Ectodermal cell (in vitro differentiated cells): ENCODE data around the gene OR5D16. TPM values are rescaled to one million over a fixed set of nuclear protein-coding genes. Genes with fewer than 3 reads are reported as not detected.

Experiments
- H3K27ac ChIP-seq: 2 replicates; pipeline ENCODE4 v1.7.0; 2013; ENCODE audit warnings: mild to moderate bottlenecking, low read depth, low read length; ENCODE audit not compliant: insufficient read depth, poor library complexity, severe bottlenecking
- H3K27me3 ChIP-seq: 2 replicates; pipeline ENCODE4 v1.7.0; 2013; ENCODE audit warnings: mild to moderate bottlenecking, low read length; ENCODE audit not compliant: insufficient read depth, control insufficient read depth, poor library complexity, severe bottlenecking
- H3K36me3 ChIP-seq: one replicate; pipeline ENCODE4 v1.7.0; 2013; ENCODE audit warnings: low read length; ENCODE audit not compliant: control insufficient read depth, insufficient read depth
- H3K4me1 ChIP-seq: one replicate; pipeline ENCODE4 v1.7.0; 2013; ENCODE audit warnings: low read length; ENCODE audit not compliant: control insufficient read depth, insufficient read depth
- H3K4me3 ChIP-seq: 2 replicates; pipeline ENCODE4 v1.7.0; 2013; ENCODE audit warnings: low read depth, low read length, control low read depth; ENCODE audit not compliant: insufficient read depth
- H3K9me3 ChIP-seq: 2 replicates; pipeline ENCODE4 v1.7.0; 2013; ENCODE audit warnings: mild to moderate bottlenecking, low read length, moderate library complexity; ENCODE audit not compliant: control insufficient read depth
- WGBS, 2 experiments: methylation state at CpG; one replicate each; pipeline ENCODE4 v1.1.7; 2013; ENCODE audit warnings: missing lambda C conversion rate in 2 of 2; 5-methylcytosine and 5-hydroxymethylcytosine counted together
- polyA plus RNA-seq, 4 experiments: library from polyadenylated mRNA; stranded (reverse); fragments of 50-300 nt; gene quantifications; one replicate each; pipeline ENCODE4 v1.2.3, GENCODE V29; 2013

The OR5D16 gene
- polyA plus RNA-seq (2013, experiment 1 of 4): not detected
- not detected for polyA plus RNA-seq (2013, experiment 2 of 4)
- polyA plus RNA-seq (2013, experiment 3 of 4): not detected
- not detected for polyA plus RNA-seq (2013, experiment 4 of 4)

DNA sequence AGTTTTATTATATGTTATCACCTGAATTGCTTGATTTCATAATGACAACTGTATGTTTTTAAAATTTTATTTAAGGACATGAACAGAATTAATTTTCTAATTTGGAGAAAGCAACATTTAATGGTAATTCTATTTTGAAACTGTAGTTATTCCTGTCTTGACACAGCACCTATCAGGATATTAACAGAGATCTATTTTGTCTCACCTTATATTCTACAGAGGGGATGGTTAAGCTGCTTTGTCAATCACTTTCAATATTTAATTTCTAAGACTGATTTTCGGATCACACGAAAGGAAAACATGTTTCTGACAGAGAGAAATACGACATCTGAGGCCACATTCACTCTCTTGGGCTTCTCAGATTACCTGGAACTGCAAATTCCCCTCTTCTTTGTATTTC, at the start of gene OR5D16:
OR5D16 (plus strand) TSS at position 301 of the 400 bp plus-strand sequence; CDS start at position 301, 0 bp downstream.
- Histone ChIP-seq H3K27ac (no peak within 1 kb of the TSS), H3K9me3 (peaks cover 6% of the 10 kb centered on the region), H3K27me3 (no peaks in the 10 kb centered on the region), H3K36me3 (no peaks in the 10 kb centered on the region), H3K4me3 (no peak within 1 kb of the TSS), H3K4me1 (no peaks in the 10 kb centered on the region)
- WGBS, 2 experiments: 32 to 39% methylated on average over 3 of the region's 3 CpGs

DNA sequence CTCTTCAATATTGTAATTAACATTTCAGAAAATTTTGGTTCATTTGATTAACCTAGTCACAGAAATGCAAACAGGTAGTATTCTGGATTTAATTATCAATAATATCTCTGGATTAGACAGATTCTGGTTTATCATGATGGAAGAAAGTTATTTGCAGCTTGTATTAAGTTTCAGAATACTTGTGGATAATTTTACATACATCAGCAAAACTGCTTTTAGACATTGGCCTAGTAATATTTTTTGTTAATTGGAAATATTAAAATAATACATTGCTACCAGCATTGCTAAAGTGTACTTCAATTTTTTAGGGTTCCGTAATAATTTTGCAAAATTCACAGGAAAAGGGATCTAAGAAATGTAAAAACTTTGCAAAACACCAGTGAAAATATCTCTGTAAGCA, 46.9 kb upstream of the OR5D16 start:
- H3K9me3 ChIP-seq: peaks cover 15% of the 10 kb centered on the region
- no peaks in the 10 kb centered on the region for H3K36me3 ChIP-seq
- no peaks in the 10 kb centered on the region for H3K4me1 ChIP-seq
- H3K27ac ChIP-seq: no peak overlapping the region
- H3K27me3 ChIP-seq: no peaks in the 10 kb centered on the region
- 100% methylated on average over 1 of the region's 1 CpG for WGBS, 2 experiments
- no peak overlapping the region for H3K4me3 ChIP-seq

DNA sequence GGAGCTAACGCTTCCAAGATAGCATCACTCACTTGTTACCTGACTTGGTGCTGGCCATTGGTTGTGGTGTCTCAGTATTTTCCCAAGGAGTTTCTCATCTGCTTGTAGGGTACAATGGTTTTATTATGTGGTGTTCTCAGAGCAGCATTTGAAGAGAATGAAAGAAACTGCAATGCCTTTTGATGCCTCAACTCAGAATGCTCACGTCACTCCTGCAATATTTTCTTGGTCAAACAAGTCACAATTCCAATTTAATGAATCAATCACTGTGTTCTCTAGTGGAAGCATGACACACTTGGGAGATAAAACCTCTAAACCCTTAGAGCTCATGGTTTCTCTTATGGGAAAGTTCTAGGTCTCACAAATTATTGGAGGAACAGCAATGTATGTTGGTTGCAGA, 45.2 kb upstream of the OR5D16 start:
- peaks cover 20% of the 10 kb centered on the region for H3K9me3 ChIP-seq
- H3K27ac ChIP-seq: no peak overlapping the region
- no peaks in the 10 kb centered on the region for H3K4me1 ChIP-seq
- WGBS, 2 experiments: 73 to 81% methylated on average over 2 of the region's 2 CpGs
- no peaks in the 10 kb centered on the region for H3K27me3 ChIP-seq
- H3K36me3 ChIP-seq: no peaks in the 10 kb centered on the region
- H3K4me3 ChIP-seq: no peak overlapping the region

DNA sequence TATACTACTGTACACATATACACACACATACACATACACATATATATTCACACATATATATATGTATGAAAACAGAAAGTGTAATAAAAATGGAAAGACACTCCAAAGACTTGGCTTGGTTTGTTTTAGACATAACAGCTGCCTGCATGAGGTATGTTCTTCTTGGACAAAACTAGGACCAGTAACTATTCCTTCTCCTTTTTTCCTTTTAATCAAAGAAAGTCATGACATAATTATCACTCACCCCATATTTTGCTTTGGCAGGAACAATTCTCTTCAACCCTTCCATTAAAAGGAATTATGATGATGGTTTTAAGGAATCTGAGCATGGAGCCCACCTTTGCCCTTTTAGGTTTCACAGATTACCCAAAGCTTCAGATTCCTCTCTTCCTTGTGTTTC, 43.3 kb upstream of the OR5D16 start, which contains the start of gene OR5D14:
OR5D14 (plus strand) TSS at position 301 of the 400 bp plus-strand sequence; CDS start at position 301, 0 bp downstream.
- no peaks in the 10 kb centered on the region for H3K36me3 ChIP-seq
- H3K4me3 ChIP-seq: no peak within 1 kb of the TSS
- no peaks in the 10 kb centered on the region for H3K4me1 ChIP-seq
- no peaks in the 10 kb centered on the region for H3K27me3 ChIP-seq
- H3K9me3 ChIP-seq: peaks cover 29% of the 10 kb centered on the region
- no peak within 1 kb of the TSS for H3K27ac ChIP-seq

DNA sequence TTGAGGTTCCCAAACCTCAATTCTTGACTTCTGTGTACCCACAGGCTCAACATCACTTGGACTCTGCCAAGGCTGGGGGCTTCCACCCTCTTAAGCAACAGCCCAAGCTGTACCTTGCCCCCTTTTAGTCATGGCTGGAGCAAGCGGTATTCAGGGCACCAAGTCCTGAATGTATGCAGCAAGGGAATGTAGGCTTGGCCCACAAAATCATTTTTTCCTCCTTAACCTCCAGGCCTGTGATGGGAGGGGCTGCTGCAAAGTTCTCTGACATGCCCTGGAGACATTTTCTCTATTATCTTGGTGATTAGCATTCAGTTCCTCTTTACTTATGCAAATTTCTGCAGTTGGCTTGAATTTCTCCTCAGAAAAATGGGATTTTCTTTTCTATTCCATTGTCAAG, 32.3 kb upstream of the OR5D16 start:
- no peak overlapping the region for H3K4me3 ChIP-seq
- WGBS, 2 experiments: 89 to 92% methylated on average over 1 of the region's 1 CpG
- H3K9me3 ChIP-seq: peaks cover 8% of the 10 kb centered on the region
- H3K27ac ChIP-seq: no peak overlapping the region
- no peaks in the 10 kb centered on the region for H3K27me3 ChIP-seq
- H3K4me1 ChIP-seq: no peaks in the 10 kb centered on the region
- no peaks in the 10 kb centered on the region for H3K36me3 ChIP-seq

DNA sequence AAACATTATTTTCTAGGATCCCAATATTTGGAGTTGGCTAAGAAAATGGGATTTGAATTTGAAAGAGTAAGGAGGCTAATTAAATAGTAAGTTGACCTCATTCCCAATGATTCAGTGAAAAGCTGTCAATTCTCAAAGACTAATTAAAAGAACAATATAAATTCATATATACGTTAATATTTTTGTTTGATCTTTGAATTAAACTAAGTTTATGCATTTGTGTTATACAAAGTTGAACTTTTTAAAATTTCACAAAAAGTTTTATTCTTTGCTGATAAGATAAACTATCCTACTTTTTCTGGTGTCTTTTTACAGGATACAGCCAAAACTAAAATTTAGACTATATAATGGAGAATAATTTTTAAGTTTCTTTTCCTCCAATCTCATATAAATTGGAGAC, 27.5 kb upstream of the OR5D16 start, which contains the start of gene OR5L1:
OR5L1 (plus strand) TSS at position 301 of the 400 bp plus-strand sequence. CDS start 100 bp downstream, outside the sequence.
- Histone ChIP-seq H3K4me3 (no peak within 1 kb of the TSS), H3K36me3 (no peaks in the 10 kb centered on the region), H3K27ac (no peak within 1 kb of the TSS), H3K27me3 (no peaks in the 10 kb centered on the region), H3K9me3 (peaks cover 8% of the 10 kb centered on the region), H3K4me1 (no peaks in the 10 kb centered on the region)
- WGBS, 2 experiments: no CpG with 5 or more reads among the region's 1 CpG

DNA sequence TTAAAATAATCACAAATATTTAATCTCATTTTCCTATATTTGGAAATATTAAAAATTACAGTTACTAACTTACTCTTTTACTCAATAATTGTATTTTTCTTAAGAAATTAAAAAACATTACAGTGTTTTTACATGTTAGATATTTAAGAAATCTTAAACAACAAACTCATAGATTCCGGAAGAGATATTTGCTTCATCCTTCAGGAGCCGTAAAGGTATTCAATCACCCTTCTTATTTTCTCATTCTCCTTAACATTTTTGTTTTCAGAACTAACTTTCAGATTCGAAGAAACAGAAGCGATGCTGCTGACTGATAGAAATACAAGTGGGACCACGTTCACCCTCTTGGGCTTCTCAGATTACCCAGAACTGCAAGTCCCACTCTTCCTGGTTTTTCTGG, 19.2 kb upstream of the OR5D16 start, which contains the start of gene OR5D18:
OR5D18 (plus strand) TSS at position 301 of the 400 bp plus-strand sequence; CDS start at position 301, 0 bp downstream.
- H3K4me3 ChIP-seq: no peak within 1 kb of the TSS
- no peak within 1 kb of the TSS for H3K27ac ChIP-seq
- no peaks in the 10 kb centered on the region for H3K27me3 ChIP-seq
- WGBS, 2 experiments: 82 to 84% methylated on average over 5 of the region's 5 CpGs
- H3K9me3 ChIP-seq: peaks cover 6% of the 10 kb centered on the region
- no peaks in the 10 kb centered on the region for H3K4me1 ChIP-seq
- H3K36me3 ChIP-seq: no peaks in the 10 kb centered on the region

DNA sequence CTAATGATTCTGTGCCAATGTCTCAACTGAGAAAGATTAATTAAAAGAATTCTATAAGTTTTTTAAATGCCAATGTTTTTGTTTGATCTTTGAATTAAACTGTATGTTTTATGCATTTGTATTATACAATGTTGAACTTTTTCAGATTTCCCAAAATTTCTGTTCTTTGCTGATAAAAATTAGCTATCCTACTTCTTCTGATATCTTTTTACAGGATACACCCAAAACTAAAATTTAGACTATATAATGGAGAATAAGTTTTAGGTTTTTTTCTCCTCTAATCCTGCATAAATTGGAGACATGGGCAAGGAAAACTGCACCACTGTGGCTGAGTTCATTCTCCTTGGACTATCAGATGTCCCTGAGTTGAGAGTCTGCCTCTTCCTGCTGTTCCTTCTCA, 11.6 kb upstream of the OR5D16 start, which contains the start of gene OR5L2:
OR5L2 (plus strand) TSS at position 301 of the 400 bp plus-strand sequence; CDS start at position 301, 0 bp downstream.
- Histone ChIP-seq H3K9me3 (peaks cover 10% of the 10 kb centered on the region), H3K27me3 (no peaks in the 10 kb centered on the region), H3K36me3 (no peaks in the 10 kb centered on the region)

DNA sequence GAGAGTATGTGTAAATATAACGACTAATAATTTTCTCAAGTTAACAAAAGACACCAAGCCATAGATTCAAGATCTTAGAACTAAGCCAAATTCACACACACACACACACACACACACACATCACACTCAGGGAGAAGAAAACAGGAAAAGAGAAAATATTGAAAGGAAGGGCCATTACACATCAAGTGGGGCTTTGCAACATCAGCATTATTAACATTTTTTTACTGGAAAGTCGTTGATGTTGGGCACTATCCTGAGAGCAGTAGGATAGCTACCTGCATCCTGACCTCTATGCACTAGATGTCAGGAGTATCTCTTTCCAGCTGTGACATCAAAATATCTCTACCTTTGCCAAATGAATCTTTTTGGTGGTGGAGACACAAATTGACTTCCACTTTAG, 8.9 kb downstream of the OR5D16 start:
- H3K27me3 ChIP-seq: no peaks in the 10 kb centered on the region
- no peak overlapping the region for H3K27ac ChIP-seq
- no peaks in the 10 kb centered on the region for H3K4me1 ChIP-seq
- no peaks in the 10 kb centered on the region for H3K36me3 ChIP-seq
- 10 to 43% methylated on average over 1 of the region's 2 CpGs for WGBS, 2 experiments
- peaks cover 10% of the 10 kb centered on the region for H3K9me3 ChIP-seq
- no peak overlapping the region for H3K4me3 ChIP-seq

More for the DNA sequence above, 11.6 kb upstream of the OR5D16 start, which contains the start of gene OR5L2:
- no peak within 1 kb of the TSS for H3K27ac ChIP-seq
- no peak within 1 kb of the TSS for H3K4me3 ChIP-seq
- H3K4me1 ChIP-seq: no peaks in the 10 kb centered on the region

DNA sequence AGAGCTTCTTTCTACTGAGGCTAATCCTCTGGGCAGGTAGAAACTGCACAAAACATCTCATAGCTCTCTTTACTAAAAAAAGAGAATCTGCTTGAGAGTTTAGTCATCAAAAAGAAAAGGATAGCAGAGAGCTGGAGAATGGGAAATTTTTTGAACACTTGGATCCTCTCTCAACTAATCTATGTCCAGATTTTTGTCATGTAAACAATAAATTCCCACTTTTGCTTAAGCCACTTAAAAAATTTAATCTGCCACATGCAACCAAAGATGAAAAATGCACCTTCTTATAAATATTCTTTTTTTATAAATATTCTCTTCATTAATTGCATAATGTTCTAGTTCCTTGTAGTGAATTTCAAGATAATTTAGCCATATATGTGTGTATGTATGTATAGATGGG, 10.5 kb downstream of the OR5D16 start:
- no peaks in the 10 kb centered on the region for H3K4me1 ChIP-seq
- no peaks in the 10 kb centered on the region for H3K27me3 ChIP-seq
- H3K9me3 ChIP-seq: peaks cover 10% of the 10 kb centered on the region
- no peak overlapping the region for H3K27ac ChIP-seq
- no peaks in the 10 kb centered on the region for H3K36me3 ChIP-seq
- no peak overlapping the region for H3K4me3 ChIP-seq
